GM18909 (cell line): ENCODE data around the gene CFAP299.
"Not testable (repeated sequence)": the region's sequence is repeated elsewhere in the genome, so short reads cannot be mapped to it uniquely, and the experiment has no call there.

Experiments
- ATAC-seq: cut with Tn5 transposase; IDR thresholded peaks from one replicate; pipeline ENCODE4 v1.9.1; 2021; ENCODE audit warnings: mild to moderate bottlenecking; ENCODE audit not compliant: unreplicated experiment, poor library complexity

CFAP299 gene

DNA sequence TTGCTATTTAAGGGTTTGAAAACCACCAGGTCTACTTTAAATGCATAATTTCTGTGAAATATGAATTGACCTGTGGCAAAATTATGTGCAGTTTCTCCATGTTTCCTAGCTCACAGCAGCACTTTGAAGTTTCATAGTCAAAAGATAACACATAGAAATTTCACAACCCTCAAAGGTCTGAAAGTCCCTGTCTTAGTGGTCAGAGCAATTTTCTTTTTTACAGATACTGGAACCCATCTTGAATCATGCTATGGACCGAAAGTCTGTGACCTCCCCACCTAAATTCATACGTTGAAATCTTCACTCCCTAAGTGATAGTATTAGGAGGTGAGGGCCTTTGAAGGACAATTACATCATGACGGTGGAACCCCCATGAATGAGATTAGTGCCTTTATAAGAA is 454.6 kb downstream of the CFAP299 start:
- no peak for ATAC-seq

DNA sequence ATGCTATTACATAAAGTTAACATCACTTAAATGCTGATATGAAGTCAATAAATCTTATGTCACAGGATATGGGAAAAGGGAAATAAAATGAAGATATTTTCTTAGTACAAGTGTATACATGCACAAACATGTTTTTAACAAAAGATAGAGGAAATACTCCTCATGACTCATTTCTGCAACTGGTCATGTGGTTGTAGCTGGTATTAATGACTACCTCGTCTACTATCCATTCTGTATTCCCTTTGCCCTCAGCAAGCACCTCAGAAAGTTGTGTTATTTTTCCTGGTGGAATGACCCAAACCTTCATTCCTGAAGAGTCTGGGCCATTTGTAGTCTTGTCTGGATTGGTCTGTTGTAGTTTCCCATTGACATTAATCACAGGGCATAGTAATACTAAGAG is 458.1 kb downstream of the CFAP299 start:
- not testable (repeated sequence) for ATAC-seq

- ATAC-seq: no peak
These were observed 462.6 kb downstream of the CFAP299 start for GRCh38 chr4:80798082-80798481.

GRCh38 chr4:80800719-80801118 is 465.2 kb downstream of the CFAP299 start:
- ATAC-seq: not testable (repeated sequence)

- ATAC-seq: no peak
These were observed 467.8 kb downstream of the CFAP299 start for GRCh38 chr4:80803337-80803736.

- ATAC-seq: no peak
These were observed 470.9 kb downstream of the CFAP299 start for GRCh38 chr4:80806472-80806871.

DNA sequence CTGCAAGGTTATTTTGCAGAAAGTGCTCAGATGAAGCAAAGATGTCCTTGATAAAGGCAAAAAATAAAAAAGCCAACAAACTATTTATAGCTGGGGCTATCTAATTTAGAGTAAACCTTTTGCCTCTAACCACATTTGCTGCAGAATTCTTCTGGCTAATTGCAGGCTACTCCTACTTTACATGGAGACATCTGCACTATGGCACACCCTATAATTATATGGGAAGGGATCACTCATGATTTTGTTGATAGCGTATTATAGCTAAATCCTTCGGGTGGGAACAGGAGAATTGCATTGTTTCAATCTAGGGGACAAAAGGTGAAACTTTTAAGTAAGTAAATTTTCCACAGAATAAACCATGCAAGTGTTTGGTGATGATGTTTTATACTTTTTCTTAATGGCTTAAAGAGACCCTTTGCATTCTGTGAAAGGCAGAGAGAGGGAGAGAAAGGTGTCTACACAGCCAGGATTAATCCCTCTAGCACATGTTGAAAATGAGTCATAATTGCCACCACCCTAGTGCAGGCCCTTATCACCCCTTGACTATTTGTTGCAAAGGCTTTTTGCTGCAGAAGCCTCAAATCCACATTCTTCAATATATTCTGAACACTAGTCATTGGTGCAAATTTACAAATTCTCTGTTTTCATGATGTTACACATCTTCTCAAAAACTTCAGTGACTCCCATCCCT is 473.7 kb downstream of the CFAP299 start:
- ATAC-seq: no peak

GRCh38 chr4:80811406-80811805 is 475.9 kb downstream of the CFAP299 start:
- no peak for ATAC-seq

- no peak for ATAC-seq
These were observed 476.6 kb downstream of the CFAP299 start for GRCh38 chr4:80812145-80812544.

DNA sequence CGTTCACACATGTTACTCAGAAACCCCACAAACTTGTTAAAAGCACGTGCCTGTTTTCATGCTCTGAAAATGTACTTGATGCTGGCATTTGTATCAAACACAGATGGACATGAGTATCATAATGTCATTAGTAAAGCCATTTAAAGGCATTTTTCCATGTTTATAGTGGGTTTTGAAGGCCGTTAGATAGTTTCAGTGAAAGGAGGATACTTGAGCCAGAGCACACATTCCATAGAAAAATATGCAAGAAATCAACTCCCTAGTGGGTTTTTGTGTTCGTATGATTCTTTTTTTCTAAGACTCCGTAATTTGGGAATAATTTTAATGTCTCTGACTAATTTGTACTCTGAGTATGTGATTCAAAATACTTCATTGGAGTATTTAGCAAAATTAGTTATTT is 478.7 kb downstream of the CFAP299 start:
- no peak for ATAC-seq

DNA sequence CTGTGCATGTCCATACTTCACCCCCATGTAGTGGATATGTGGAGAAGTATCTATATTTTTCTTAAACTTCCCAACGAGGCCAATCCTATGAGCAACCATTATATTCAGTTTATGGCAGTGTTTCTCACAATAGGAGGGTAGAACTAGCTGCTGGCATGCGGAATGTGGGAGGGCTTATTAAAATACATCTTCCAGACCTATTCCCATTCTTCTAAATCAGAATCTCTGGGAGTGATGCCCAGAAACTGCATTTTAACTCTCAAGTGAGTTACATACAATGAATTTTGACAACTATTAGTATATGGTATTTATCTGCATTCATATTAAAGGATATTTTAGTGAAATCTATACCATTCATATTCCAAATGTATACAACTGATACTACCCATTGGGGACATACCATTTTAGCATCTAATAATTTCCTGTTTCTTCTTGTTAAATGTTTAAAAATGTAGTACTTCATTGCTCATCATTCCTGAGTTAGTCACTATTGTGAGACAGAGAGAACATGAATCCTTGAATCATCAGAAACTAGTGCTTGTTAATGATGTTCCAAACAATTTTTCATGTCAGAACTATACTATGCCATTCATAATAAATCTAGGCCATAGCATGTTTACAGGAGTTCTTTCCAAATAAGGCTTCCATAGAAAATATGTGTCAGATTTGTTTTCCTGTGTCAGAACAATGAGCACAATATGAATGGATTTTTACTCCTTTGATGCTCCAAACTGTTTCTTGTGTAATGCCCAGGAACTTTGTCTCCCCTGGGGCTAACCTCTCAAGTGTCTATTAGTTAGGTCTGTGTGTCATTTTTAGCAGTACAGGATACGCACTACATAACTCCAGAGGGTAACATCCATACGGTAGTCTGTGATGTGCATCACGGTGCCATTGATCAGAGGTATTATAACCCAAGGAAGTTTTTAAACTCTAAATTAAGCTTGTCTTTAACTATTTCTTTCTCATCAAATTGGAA is 496.1 kb downstream of the CFAP299 start:
- no peak for ATAC-seq

DNA sequence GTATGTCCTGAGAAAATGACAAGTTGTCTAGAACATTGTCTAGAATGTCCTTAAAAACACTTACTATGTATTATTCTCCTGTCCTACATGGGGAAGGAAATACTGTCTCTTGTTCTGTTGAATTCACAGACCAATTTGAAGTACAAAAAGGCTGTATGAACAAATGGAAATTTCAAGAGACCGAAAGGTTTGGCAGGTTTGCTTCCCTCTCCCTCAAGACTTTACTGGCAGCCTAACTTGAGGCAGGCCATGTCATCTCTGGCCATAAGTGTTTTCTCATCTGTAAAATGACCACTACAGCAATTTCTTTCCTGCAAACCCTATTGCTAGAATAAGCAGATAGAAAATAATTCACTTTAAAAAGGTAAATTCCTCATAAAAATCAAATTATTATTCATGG is 503.8 kb downstream of the CFAP299 start:
- ATAC-seq: no peak

DNA sequence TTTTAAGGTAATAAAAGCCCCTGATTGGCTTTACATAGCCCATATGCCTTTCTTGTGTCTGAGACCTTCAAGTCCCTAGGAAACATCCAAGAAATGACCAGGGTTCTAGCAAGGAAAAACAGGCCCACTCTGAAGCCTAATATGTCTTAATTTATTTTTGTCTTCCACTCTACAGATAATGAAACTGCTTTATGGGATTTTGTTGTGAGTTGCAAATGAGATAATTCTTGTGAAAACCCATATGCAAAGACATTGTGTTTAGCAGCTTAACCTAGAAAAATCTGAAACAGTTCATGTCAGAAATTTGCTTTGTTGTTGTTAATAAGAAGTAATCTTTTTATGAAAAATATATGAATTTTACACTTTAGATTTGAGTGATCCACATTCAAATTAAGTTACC is 504.3 kb downstream of the CFAP299 start:
- no peak for ATAC-seq

GRCh38 chr4:80840396-80840795 is 504.9 kb downstream of the CFAP299 start:
- no peak for ATAC-seq

GRCh38 chr4:80841587-80842281 is 506.2 kb downstream of the CFAP299 start:
- peak; percentile 45 for ATAC-seq

GRCh38 chr4:80846210-80846609 is 510.7 kb downstream of the CFAP299 start:
- ATAC-seq: no peak

DNA sequence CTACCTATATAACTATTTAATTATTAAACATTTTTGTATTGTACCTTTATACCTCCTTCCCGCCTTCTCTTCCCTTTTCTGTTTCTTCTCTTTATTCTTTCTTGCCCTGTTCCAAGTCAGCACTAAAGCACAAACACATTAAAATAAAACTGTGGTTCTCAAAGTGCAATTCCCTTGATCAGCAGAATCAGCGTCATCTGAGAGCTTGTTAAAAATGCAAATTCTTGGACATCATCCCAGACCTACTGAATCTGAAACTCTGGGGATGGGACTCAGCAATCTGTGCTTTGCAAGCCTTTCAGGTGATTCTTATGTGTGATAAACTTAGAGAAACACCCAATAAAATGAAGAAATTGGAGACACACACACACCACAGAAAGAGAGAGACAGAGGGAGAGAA is 516.5 kb downstream of the CFAP299 start:
- no peak for ATAC-seq

DNA sequence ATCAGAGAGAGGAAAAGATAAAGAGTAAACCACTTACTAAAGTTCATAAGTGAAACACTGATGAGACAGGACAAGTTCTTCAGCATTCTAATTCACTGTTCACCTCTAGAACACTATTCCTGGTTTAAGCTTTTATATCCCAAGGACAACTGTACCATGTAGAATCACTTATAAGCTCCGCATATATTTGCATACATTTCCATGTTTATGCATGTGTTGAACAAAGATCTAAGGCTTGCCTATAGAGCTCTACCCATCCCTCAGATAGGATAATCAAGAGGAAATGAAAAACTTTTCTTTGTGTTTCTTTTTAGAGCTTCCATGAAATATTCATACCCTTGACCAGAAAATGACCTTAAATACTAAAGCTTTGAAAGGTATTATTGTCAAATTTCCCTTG is 538.0 kb downstream of the CFAP299 start:
- no peak for ATAC-seq

GRCh38 chr4:80874979-80875378 is 539.4 kb downstream of the CFAP299 start:
- no peak for ATAC-seq

DNA sequence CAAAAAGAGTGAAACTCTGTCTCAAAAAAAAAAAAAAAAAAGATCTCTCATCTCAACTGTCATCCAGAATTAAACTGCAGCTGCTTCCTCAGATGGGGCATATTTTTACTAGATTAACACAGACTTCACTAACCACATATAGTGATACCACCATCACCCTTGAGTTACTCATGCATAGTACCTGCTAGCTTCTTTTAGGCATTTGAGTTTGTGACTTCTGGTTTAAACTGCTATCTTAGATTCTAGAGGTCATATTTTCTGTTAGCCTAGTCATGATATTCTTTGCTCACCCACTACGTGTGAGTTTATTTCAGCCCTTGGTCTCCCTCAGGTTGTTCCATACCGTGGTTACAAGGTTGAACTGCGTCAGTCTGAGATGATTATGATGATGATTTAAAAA is 540.1 kb downstream of the CFAP299 start:
- peak; percentile 94 for ATAC-seq

GRCh38 chr4:80876810-80877209 is 541.3 kb downstream of the CFAP299 start:
- peak; percentile 83 for ATAC-seq
